IPS-15b (cell line): ENCODE measurements around the gene PIEZO1.

Experiments
- H3K27me3 ChIP-seq: one replicate; pipeline ENCODE4 v1.6.1; 2013; ENCODE audit warnings: low read length; ENCODE audit not compliant: control insufficient read depth, insufficient read depth
- H3K36me3 ChIP-seq: one replicate; pipeline ENCODE4 v1.6.1; 2013; ENCODE audit warnings: low read length; ENCODE audit not compliant: control insufficient read depth, insufficient read depth
- H3K4me1 ChIP-seq: one replicate; pipeline ENCODE4 v1.6.1; 2013; ENCODE audit warnings: mild to moderate bottlenecking, low read length; ENCODE audit not compliant: control insufficient read depth, insufficient read depth
- H3K4me3 ChIP-seq: one replicate; pipeline ENCODE4 v1.5.1; 2013; ENCODE audit warnings: low read depth, low read length
- H3K9ac ChIP-seq: one replicate; pipeline ENCODE4 v1.6.1; 2013; ENCODE audit warnings: low read depth, mild to moderate bottlenecking, low read length
- H3K9me3 ChIP-seq: one replicate; pipeline ENCODE4 v1.6.1; 2013; ENCODE audit warnings: mild to moderate bottlenecking, low read length; ENCODE audit not compliant: control insufficient read depth, insufficient read depth

The PIEZO1 gene

DNA sequence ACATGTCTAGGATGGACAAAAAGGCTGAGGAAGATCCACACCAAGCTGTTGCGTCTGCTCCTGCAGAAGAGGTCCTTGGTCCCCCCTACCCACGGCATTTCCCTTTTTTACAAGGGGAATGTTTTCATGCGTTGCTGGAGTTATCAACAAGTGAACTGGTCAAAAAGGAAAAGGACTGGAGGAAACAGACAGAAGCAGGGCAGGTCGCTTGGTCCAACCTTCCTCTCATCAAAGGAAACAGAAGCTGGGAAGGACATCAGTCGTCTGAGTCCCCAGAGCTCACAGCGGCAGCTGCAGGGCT is 26.1 kb downstream of the PIEZO1 start:
- H3K4me3 ChIP-seq: no peak overlapping the region
- no peaks in the 10 kb centered on the region for H3K27me3 ChIP-seq
- H3K4me1 ChIP-seq: peaks cover 2% of the 10 kb centered on the region
- no peaks in the 10 kb centered on the region for H3K36me3 ChIP-seq
- no peak overlapping the region for H3K9ac ChIP-seq
- no peaks in the 10 kb centered on the region for H3K9me3 ChIP-seq

GRCh38 chr16:88758227-88758943 is 26.6 kb downstream of the PIEZO1 start:
- Histone ChIP-seq H3K9me3 (no peaks in the 10 kb centered on the region), H3K27me3 (no peaks in the 10 kb centered on the region), H3K36me3 (no peaks in the 10 kb centered on the region), H3K4me3 (no peak overlapping the region), H3K4me1 (no peaks in the 10 kb centered on the region), H3K9ac (no peak overlapping the region)

DNA sequence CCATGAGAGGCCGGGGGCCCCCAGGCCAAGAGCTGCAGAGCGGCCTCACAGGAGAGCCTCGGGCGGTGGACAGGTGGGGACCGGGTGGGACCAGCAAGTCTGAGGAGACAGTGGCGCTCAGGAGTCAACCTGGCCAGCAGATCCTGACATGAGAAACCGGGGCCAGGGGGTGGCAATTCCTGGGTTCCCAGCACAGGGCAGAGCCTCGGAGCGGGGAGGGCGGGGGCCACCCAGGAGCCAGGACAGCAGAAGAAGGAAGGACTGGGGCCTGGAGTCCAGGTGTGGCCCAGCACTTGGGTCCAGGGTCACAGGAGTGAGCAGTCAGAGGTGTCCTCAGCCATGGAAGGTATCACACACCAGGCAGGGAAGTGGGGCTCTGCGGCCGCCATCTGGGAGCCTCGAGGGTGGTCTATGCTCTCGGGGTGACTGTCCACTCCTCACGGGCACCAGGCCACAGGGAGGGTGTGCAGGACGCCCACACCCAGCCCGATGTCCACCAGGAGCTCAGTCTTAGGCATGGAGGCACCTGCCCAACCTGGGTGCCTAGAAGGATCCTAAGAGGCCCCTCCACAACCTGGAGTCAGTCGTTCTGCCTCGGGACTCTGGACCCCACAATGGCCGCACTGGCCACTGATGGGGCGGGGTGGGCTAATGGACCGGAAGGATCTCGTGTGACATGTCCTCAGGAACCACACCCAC is 29.1 kb downstream of the PIEZO1 start:
- no peaks in the 10 kb centered on the region for H3K4me1 ChIP-seq

DNA sequence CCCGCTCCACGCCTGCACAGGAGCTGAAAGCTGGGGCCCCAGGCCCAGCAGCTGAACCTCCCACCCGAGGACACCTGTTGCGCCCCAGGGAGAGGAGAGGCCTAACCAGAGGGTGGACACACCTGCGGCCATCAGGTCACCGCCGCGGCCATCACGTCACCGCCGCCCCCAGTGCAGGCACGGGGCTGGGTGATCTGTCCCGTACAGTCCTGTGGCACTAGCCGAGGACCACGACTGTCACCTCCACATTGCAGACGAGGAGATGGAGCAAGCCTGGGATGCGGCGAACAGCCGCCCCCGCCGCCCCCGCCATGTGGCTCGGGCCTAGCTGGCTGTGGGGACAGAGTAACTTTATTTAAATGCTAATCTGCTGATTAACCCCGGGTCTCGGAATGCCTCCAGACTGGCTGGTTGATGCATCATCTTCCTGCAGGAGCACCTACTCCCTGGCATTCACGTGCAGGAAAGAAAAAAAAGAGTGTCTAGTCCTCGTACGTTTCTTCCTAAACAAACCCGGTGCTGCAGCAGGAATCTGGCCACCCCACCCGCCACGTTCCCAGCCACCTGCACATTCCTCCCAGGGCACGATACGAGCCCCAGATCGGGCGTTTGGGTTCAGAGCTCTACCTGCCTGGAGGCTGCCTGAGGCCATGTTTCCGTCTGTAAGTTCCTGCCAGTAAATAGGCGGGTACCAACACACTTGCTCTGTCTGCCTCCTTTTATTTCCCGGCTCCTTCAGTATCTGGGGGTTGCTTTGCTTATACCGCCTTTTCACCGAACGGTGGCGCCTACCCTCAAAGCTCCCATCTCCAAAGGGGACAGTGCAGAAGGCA is 29.9 kb downstream of the PIEZO1 start:
- H3K4me1 ChIP-seq: no peaks in the 10 kb centered on the region
- H3K9ac ChIP-seq: peak overlapping the region; percentile 8
- H3K36me3 ChIP-seq: no peaks in the 10 kb centered on the region
- no peaks in the 10 kb centered on the region for H3K27me3 ChIP-seq
- no peak overlapping the region for H3K4me3 ChIP-seq
- no peaks in the 10 kb centered on the region for H3K9me3 ChIP-seq

More for the DNA sequence above, 29.1 kb downstream of the PIEZO1 start:
- Histone ChIP-seq H3K4me3 (no peak overlapping the region), H3K36me3 (no peaks in the 10 kb centered on the region), H3K27me3 (no peaks in the 10 kb centered on the region), H3K9ac (no peak overlapping the region), H3K9me3 (no peaks in the 10 kb centered on the region)

- Histone ChIP-seq H3K4me1 (no peaks in the 10 kb centered on the region), H3K4me3 (no peak overlapping the region), H3K9ac (peak overlapping the region; percentile 8), H3K36me3 (no peaks in the 10 kb centered on the region), H3K27me3 (no peaks in the 10 kb centered on the region), H3K9me3 (no peaks in the 10 kb centered on the region)
Measured at GRCh38 chr16:88754109-88754911, 30.7 kb downstream of the PIEZO1 start.

- H3K9me3 ChIP-seq: no peaks in the 10 kb centered on the region
- H3K4me3 ChIP-seq: no peak overlapping the region
- no peak overlapping the region for H3K9ac ChIP-seq
- no peaks in the 10 kb centered on the region for H3K4me1 ChIP-seq
- no peaks in the 10 kb centered on the region for H3K27me3 ChIP-seq
- H3K36me3 ChIP-seq: no peaks in the 10 kb centered on the region
Measured at GRCh38 chr16:88753602-88754001, 31.4 kb downstream of the PIEZO1 start.

GRCh38 chr16:88753191-88753590 is 31.8 kb downstream of the PIEZO1 start:
- Histone ChIP-seq H3K4me3 (no peak overlapping the region), H3K36me3 (no peaks in the 10 kb centered on the region), H3K9ac (no peak overlapping the region)

DNA sequence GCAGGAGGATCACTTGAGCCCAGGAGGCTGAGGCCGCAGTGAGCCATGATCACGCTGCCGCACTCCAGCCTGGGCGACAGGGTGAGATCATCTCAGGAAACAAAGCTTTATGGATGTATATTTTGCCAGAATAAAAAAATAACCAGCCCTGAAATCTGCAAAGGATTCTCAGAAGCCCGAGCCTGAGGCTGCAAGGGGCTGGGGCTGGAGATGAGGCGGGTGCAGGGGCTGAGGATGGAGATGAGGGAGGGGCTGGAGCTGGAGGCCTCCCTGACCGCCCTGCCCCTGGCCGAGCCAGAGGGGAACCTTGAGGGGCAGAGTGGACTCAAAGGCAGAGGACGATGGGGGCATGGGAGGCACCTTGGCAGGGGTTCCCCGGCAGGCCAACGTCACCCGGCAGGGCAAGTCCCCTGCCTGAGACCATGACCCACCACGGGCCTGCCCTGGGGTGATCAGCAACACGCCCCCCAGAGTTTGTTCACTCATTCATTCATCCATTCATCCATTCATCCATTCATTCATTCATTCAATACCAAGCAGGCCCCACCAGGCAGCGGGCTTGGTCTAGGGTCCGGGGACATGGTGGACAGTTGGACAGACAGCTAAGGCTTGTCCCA is 32.5 kb downstream of the PIEZO1 start:
- no peaks in the 10 kb centered on the region for H3K9me3 ChIP-seq
- H3K4me3 ChIP-seq: no peak overlapping the region
- no peaks in the 10 kb centered on the region for H3K36me3 ChIP-seq
- H3K4me1 ChIP-seq: no peaks in the 10 kb centered on the region
- H3K27me3 ChIP-seq: no peaks in the 10 kb centered on the region
- H3K9ac ChIP-seq: no peak overlapping the region

More at GRCh38 chr16:88753191-88753590, 31.8 kb downstream of the PIEZO1 start:
- Histone ChIP-seq H3K27me3 (no peaks in the 10 kb centered on the region), H3K9me3 (no peaks in the 10 kb centered on the region), H3K4me1 (no peaks in the 10 kb centered on the region)

GRCh38 chr16:88750854-88751253 is 34.2 kb downstream of the PIEZO1 start:
- H3K9me3 ChIP-seq: no peaks in the 10 kb centered on the region
- H3K27me3 ChIP-seq: no peaks in the 10 kb centered on the region
- no peak overlapping the region for H3K9ac ChIP-seq
- H3K4me1 ChIP-seq: no peaks in the 10 kb centered on the region
- no peaks in the 10 kb centered on the region for H3K36me3 ChIP-seq
- H3K4me3 ChIP-seq: no peak overlapping the region

DNA sequence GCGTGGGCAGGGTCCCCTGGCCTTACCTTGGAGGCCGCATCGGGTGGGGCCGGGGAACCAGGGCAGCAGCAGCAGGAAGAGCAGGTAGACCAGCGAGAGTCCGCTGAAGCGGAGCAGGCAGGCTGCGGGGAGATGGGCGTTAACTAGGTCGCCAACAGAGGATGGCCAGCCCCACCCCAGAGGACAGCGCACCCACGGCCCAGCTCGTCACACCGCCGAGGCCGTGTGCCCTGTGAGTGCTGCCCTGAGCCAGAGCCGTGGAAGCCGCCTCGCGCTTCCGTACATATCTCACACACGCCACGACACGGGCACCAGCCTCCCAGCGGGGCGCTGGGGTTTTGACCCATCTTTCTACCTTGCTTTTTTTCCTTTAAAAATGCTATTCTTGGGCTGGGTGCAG is 35.7 kb downstream of the PIEZO1 start:
- no peaks in the 10 kb centered on the region for H3K9me3 ChIP-seq
- no peaks in the 10 kb centered on the region for H3K36me3 ChIP-seq
- H3K27me3 ChIP-seq: no peaks in the 10 kb centered on the region
- no peaks in the 10 kb centered on the region for H3K4me1 ChIP-seq
- no peak overlapping the region for H3K4me3 ChIP-seq
- H3K9ac ChIP-seq: no peak overlapping the region

DNA sequence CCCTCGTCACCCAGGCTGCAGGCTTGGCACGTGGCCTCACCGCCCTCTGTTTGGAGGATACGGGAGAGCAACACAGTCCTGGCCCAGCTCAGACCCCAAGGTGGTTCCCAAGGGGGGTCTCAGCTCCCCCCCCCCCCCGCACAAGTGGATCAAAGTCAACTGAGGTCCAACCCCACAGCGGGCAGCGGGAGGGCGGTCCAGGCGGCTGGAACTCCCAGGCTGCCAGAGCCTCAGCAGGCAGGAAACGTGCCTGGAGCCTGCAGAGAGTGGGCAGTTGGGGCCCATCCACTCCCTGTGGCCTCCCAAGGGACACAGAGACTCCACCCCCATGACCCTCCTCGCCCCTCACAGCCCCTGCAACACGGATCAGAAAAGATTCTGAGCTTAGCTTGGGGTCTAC is 36.7 kb downstream of the PIEZO1 start:
- Histone ChIP-seq H3K36me3 (no peaks in the 10 kb centered on the region), H3K4me3 (no peak overlapping the region), H3K27me3 (no peaks in the 10 kb centered on the region), H3K9ac (no peak overlapping the region), H3K9me3 (no peaks in the 10 kb centered on the region), H3K4me1 (peaks cover 2% of the 10 kb centered on the region)
